Measurements from ENCODE around the gene COL23A1.

DNA sequence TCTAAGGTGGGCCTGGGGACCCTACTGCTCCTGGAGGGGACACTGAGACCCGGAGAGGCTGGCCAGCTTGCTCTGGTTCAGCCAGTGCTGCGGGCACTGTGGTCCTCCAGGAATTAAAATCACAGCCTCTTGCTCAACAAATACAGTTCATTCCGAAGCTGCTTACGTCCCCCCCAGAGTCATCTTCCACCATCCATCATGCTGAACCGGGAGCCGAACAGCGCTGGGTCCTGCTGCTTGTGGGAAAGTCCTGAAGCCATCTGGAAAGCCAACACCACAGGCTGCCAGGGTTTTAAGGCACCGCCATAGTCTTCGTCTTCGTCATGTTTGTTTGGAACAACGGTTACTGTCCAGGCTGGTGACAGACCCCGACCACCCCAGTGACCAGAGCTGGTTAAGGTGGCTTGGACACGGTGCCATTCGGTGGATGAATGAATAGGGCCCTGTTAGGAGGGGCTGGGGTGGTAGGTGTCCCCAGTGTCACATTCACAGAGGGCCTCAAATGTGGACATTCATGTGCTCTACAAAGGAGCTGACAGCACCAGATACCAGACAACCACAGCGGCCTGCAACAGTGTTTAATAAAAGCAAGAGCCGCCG lies 276.0 kb downstream of the COL23A1 start:
- TF ChIP-seq CTCF (conservative IDR thresholded peaks at IDR 0.05; ENCODE audit: low read depth in 2 of 2) (no peak), EZH2 (IDR thresholded peaks at IDR 0.05; ENCODE audit: low read depth, unreplicated experiment) (no peak), EZH2phosphoT487 (IDR thresholded peaks at IDR 0.05; ENCODE audit: unreplicated experiment) (no peak), POLR2AphosphoS5 (IDR thresholded peaks at IDR 0.05; ENCODE audit: low read depth) (no peak), CREB1 (CRISPR knock-in tag; IDR thresholded peaks at IDR 0.05; ENCODE audit: low read depth) (no peak), ZNF331 (CRISPR knock-in tag; IDR thresholded peaks at IDR 0.05; ENCODE audit: low read depth) (no peak)
- TF ChIP-seq, protein P1, sequence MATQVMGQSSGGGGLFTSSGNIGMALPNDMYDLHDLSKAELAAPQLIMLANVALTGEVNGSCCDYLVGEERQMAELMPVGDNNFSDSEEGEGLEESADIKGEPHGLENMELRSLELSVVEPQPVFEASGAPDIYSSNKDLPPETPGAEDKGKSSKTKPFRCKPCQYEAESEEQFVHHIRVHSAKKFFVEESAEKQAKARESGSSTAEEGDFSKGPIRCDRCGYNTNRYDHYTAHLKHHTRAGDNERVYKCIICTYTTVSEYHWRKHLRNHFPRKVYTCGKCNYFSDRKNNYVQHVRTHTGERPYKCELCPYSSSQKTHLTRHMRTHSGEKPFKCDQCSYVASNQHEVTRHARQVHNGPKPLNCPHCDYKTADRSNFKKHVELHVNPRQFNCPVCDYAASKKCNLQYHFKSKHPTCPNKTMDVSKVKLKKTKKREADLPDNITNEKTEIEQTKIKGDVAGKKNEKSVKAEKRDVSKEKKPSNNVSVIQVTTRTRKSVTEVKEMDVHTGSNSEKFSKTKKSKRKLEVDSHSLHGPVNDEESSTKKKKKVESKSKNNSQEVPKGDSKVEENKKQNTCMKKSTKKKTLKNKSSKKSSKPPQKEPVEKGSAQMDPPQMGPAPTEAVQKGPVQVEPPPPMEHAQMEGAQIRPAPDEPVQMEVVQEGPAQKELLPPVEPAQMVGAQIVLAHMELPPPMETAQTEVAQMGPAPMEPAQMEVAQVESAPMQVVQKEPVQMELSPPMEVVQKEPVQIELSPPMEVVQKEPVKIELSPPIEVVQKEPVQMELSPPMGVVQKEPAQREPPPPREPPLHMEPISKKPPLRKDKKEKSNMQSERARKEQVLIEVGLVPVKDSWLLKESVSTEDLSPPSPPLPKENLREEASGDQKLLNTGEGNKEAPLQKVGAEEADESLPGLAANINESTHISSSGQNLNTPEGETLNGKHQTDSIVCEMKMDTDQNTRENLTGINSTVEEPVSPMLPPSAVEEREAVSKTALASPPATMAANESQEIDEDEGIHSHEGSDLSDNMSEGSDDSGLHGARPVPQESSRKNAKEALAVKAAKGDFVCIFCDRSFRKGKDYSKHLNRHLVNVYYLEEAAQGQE (IDR thresholded peaks at IDR 0.05; ENCODE audit: unreplicated experiment): no peak

All from GM23338 (cell line).